Central memory CD4-positive, alpha-beta T cell (primary cell): ENCODE data around the gene OR10W1.

Source experiments
- DNase-seq: peaks from one replicate; pipeline ENCODE4 v3.0.0; 2022
- total RNA-seq, 3 experiments: gene quantifications; one replicate each; lab custom pipeline; 2026; lab: John Stamatoyannopoulos, UW

Gene OR10W1, protein sequence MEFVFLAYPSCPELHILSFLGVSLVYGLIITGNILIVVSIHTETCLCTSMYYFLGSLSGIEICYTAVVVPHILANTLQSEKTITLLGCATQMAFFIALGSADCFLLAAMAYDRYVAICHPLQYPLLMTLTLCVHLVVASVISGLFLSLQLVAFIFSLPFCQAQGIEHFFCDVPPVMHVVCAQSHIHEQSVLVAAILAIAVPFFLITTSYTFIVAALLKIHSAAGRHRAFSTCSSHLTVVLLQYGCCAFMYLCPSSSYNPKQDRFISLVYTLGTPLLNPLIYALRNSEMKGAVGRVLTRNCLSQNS
- 0 reads per million in 3 experiments for total RNA-seq

GRCh38 chr11:58268142-58268541 lies at the start of gene OR10W1:
TSS of gene OR10W1 (minus strand) at chr11:58268260. CDS start at chr11:58267858, 402 bp downstream.
- no peak for DNase-seq

GRCh38 chr11:58316142-58316541 lies 48.1 kb upstream of the OR10W1 start:
- no peak for DNase-seq

DNA sequence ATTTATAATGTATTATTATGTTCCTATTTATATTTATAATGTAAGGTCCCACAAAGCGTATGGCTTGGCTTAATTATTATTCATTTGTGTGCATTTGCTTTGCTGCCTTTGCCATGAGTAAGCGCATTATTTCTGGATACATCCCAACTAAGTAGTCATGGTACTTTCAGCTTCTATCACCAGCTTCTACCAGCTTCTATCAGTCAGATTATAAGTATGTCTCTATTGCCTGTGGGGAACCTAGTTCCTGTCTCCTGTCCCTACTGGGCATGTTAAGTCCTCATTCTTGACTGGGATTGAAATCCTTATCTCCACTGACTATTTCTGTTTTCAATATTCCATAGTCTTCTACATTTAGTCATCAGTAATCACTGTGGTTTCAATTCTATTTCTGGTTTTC lies 33.5 kb upstream of the OR10W1 start:
- DNase-seq: no peak

- DNase-seq: no peak
These were observed 24.0 kb upstream of the OR10W1 start for GRCh38 chr11:58292017-58292416.

GRCh38 chr11:58289266-58289665 lies 21.2 kb upstream of the OR10W1 start:
- no peak for DNase-seq

- DNase-seq: no peak
These were observed 18.2 kb upstream of the OR10W1 start for GRCh38 chr11:58286249-58286648.

DNA sequence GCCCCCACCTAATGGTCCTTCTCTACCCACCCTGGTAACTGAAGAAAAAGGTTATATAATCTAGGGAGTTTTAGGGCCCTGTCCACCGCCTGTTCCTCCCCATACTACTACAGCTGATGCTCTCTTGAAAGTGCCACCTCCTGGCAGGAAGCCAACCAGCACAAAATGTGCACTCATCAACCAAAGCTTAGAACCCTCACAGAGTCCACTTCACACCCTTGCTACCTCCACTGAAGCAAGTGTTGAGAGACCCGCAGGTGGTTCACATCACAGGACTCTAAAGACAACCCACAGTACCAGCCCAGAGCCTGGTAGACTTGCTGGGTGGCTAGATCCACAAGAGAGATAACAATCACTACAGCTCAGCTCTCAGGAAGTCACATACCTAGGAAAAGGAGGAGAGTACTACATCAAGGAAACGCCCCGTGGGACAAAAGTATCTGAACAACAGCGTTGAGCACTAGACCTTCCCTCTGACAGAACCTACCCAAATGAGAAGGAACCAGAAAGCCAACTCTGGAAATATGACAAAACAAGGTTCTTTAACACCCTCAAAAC lies 17.5 kb upstream of the OR10W1 start:
- no peak for DNase-seq

GRCh38 chr11:58276151-58276550 lies 8.1 kb upstream of the OR10W1 start:
- no peak for DNase-seq

DNA sequence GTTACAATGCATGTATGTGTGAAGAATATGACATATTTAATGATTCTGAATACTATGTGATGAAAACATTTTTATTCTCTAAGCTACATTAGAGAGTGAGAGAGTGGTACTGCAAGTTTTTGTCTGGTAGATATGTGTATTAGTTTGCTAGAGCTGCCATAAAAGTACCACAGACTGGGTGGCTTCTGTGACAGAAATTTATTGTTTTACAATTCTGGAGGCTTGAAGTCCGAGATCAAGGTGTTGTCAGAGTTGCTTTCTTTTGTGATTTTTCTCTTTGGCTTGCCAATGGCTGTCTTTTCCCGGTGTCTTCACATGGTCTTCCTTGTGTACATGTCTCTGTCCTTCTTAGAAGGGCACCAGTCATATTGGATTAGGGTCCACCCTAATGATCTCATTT lies 6.9 kb upstream of the OR10W1 start:
- no peak for DNase-seq

DNA sequence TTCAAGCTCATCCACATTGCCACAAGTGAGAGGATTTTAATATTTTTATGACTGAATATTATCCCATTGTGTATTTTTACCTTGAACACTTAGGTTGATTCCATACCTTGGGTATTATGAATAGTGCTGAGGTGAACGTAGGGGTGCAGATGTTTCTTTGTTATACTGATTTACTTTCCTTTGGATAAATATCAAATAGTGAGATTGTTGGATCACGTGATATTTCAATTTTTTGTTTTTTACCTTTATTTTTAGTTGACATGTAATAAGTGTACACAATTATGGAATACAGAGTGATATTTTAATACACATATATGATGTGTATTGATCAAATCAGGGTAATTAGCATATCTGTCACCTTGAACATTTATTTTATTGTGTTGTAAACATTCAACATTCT lies 8.1 kb downstream of the OR10W1 start:
- no peak for DNase-seq

DNA sequence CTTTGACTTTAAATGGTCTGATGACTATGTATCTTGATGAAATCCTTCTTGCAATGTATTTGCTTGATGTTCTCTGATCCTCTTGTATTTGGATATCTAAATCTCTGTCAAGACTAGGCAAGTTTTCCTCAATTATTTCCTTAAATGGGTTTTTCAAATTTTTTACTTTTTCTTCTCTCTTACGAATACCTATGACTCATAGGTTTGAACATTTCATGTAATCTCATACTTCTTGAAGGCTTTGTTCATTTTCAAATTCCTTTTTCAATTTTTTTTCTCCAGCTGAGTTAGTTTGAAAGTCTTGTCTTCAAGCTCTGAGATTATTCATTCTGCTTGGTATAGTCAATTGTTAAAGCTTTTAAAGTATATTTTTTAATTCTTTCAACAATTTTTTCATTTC lies 13.1 kb downstream of the OR10W1 start:
- DNase-seq: no peak

- no peak for DNase-seq
These were observed 24.1 kb downstream of the OR10W1 start for GRCh38 chr11:58243954-58244353.

DNA sequence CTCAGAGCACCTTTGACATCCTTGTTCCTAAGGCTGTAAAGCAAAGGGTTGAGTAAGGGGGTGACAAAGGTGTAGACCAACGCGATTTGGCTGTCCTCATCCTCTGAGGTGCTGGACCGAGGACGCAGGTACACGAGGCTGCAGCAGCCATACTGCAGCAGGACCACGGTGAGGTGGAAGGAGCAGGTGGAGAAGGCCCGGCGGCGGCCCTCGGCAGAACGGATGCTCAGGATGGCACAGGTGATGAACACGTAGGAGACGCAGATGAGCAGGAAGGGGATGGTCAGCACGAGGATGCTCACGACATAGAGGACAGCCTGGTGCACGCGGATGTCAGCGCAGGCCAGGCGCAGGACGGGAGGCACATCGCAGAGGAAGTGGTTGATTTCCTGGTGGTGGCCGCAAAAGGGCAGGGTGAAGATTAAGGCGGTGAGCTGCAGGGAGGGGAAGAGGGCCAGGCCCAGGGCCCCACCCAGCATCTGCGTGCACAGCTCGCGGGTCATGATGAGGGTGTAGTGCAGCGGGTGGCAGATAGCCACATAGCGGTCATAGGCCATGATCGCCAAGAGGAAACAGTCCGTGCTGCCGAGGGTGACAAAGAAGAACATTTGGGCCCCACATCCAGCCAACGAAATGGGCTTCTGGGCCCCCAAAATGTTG lies 40.0 kb downstream of the OR10W1 start:
- DNase-seq: no peak

DNA sequence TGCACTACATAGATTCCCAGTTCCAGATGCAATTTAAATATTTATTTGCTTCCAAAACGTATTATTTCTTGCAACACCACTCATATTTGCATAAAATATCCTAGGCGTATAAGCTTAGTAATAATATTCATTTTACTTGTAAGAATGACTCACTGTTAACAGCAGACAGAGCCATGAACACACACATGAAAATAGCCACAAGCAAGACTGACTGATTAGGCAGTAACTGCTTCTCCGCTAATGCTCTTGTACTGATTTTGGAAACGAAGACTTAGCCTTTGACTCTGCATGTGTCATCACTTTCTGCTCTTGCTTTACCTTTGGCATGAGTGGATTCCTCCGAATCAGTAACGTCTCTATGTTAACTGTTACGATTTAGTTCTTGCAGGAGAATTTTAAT lies 45.3 kb downstream of the OR10W1 start:
- DNase-seq: no peak
